NCI-H446 (cell line): ENCODE data around the gene NCOA5.

Experiments used
- DNase-seq, 2 experiments: peaks; one replicate each; lab custom pipeline; 2025; lab: John Stamatoyannopoulos, UW

Gene NCOA5

DNA sequence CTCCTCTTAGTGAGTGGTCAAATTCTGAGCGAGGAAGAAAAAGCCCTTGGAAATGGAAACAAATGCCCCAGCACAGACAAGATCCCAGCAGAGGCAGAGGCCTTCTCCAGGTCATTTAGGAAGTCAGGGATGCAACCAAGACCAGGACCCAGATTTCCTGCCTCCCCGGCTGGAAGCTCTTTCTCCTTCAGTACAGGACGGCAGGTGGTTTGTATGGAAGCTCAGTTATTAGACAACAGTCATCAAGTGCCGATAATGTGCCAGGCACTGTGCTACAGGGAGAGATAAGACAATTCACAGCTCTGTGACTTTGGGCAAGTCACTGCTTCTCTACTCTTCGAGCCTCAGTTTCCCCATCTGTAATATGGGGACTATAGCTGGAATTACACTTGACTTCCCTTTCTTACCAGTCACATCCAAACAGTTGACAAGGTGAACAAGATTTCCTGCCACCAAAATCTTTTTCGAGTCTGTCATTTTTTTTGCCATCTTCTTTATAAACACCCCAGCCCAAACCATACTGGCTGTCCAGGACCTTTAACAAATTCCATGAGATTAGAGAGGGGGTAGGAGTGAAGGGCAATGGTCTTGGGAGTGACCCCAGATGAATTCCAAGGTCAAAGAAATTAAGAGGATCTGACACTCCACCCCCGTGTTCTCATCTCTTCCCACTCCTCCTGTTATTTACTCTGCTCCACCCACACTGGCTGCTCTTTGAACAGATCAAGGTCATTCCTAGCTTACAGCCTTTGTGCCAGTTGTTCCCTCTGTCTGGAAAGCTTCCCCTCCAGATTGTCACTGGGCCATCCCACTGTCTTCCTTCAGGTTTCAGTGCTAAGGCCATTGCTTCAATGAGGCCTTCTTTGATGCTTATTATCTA lies 75.0 kb downstream of the NCOA5 start:
- no peak for DNase-seq

DNA sequence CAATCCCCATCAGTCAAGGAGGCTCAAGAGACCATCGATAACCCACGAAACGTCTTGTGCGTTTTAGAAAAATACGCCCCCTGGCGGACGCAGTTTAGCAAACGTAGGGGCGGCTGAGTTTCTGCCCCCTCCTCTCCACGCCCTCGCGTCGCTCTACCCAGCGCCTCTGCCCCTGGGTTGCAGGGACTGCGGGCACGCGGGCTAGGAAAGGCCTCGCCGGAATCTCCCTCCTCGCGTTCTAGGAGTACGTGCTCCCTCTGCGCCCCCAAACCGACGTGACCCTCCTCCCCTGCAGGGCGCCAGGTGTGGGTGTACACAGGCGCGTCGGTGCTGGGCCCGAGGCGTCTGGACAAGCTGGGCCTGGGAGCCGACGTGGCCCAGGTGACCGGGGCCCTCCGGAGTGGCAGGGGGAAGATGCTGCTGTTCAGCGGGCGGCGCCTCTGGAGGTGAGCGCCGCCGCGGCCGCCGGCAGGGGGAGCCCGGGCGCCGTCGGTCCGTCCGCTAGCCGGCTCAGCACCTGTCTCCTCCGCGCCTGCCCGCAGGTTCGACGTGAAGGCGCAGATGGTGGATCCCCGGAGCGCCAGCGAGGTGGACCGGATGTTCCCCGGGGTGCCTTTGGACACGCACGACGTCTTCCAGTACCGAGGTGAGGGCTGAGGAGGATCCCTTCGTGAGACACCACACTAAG lies 75.8 kb downstream of the NCOA5 start:
- DNase-seq = peak; percentile 22 to 56

DNA sequence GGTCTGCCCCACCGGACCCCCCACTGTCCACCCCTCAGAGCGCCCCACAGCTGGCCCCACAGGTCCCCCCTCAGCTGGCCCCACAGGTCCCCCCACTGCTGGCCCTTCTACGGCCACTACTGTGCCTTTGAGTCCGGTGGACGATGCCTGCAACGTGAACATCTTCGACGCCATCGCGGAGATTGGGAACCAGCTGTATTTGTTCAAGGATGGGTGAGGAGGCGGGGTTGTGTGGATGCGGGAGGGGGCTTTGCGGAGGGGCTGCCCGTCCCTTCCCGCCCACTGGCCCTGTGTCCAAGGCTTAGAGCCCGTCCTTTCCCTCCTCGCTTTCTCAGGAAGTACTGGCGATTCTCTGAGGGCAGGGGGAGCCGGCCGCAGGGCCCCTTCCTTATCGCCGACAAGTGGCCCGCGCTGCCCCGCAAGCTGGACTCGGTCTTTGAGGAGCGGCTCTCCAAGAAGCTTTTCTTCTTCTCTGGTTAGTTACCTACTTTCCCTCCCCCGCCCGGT lies 76.4 kb downstream of the NCOA5 start:
- no peak for DNase-seq

- DNase-seq = no peak
Measured at GRCh38 chr20:46012921-46013320, 76.8 kb downstream of the NCOA5 start.

GRCh38 chr20:46011631-46012482 lies 77.9 kb downstream of the NCOA5 start:
- peak in 1 of 2 experiments; percentile 52 for DNase-seq
